A204.1 (cell line): ENCODE data around the gene RTP3.
"Not testable (repeated sequence)": the region's sequence is repeated elsewhere in the genome, so short reads cannot be mapped to it uniquely, and the experiment has no call there.

Source experiments
- FAIRE-seq: peaks from 2 replicates; lab custom pipeline; 2012; peaks lifted over from hg19 to GRCh38; lab: Jason Lieb, UNC

RTP3 gene

GRCh38 chr3:46491089-46492070, 6.4 kb upstream of the RTP3 start:
- FAIRE-seq, result no peak

GRCh38 chr3:46492890-46493547, 4.8 kb upstream of the RTP3 start:
- no peak for FAIRE-seq

GRCh38 chr3:46494491-46494890, 3.3 kb upstream of the RTP3 start:
- FAIRE-seq, result not testable (repeated sequence)

DNA sequence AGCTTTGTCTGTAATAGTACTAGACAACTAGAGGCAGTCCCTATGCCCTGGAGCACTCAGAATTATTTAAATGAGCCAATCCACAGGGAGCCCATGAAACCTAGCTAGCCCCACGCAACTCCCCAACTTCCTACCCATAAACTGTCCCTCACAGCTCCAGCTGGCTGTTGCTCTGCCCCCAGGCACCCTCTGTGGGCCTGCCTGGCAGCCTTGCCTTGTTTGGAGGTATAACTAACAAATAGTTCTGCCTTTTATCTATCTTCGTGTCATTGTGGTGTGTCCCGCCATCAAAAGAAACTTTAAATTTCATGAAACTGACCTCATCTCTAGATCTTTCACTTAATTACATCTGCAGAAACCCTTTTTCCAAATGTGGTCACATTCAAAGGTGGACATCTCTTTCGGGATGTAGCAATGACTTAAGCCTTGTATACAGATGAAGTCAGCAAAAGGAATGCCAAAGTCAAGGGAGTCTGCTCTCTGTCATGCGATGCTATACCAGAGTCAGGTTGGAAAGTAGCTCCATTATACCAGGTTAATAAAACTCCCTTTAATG, 1.8 kb upstream of the RTP3 start:
- FAIRE-seq, result no peak

- no peak for FAIRE-seq
Measured at GRCh38 chr3:46496746-46497555, 825 bp upstream of the RTP3 start.

- no peak for FAIRE-seq
Measured at GRCh38 chr3:46498916-46499519, 1.2 kb downstream of the RTP3 start.

- no peak for FAIRE-seq
Measured at GRCh38 chr3:46500656-46501635, 3.2 kb downstream of the RTP3 start.

GRCh38 chr3:46501702-46502101, 3.9 kb downstream of the RTP3 start:
- FAIRE-seq, result no peak

DNA sequence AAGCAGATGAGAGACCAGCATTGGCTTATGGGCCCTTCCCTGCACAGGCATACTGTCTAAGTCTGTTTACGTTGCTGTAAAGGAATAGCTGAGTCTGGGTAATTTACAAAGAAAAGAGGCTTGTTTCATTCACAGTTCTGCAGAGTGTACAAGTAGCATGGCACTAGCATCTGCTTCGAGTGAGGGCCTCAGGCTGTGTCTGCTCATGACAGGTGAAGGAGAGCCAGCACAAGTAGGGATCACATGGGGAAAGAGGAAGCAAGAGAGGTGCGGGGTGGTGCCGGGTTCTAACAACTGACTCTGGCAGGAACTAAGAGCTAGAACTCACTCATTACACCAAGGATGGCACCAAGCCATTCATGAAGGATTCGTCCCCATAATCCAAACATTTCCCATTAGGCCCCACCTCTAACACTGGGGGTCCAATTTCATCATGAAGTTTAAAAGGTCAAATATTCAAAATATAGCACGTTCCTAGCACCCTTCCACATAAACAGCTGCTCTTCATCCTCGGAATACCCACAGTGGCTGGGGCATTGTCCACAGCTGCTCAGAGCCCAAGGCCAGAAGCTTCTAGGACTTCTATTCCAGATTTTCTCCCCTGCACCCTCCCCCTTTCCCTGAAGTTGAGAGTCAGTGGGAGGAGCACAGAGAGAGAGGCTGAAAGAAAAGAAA, 5.6 kb downstream of the RTP3 start:
- no peak for FAIRE-seq

DNA sequence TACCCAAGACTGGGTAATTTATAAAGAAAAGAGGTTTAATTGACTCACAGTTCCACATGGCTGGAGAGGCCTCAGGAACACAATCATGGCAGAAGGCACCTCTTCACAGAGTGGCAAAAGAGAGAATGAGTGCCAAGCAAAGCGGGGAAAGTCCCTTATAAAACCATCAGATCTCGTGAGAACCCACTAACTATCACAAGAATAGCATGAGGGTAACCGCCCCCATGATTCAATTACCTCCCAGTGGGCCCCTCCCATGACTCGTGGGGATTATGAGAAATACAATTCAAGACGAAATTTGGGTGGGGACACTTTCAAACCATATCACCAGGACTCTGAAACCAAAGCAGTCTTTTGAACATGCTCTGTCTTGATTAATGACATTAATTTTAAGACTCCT, 7.0 kb downstream of the RTP3 start:
- no peak for FAIRE-seq

GRCh38 chr3:46505953-46506352, 8.2 kb downstream of the RTP3 start:
- no peak for FAIRE-seq

DNA sequence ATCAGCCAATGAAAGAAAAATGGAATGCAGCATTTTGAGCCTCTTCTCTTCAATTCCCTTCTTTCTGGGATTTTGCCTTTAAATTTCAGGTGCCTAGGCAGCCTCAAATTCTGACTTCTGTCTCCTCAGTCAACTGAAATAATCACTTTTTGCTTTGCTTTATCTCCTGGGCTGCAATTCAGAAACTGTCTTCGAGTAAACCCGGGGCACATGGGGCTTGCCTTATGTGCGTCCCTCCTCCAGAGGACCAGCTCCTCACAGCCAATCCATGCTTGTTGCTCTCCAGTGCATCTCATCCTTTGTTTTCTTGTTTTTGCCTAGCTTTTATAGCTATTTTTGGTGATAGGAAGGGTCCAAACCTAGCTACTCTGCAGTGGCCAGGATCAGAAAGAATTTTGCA, 8.8 kb downstream of the RTP3 start:
- no peak for FAIRE-seq

DNA sequence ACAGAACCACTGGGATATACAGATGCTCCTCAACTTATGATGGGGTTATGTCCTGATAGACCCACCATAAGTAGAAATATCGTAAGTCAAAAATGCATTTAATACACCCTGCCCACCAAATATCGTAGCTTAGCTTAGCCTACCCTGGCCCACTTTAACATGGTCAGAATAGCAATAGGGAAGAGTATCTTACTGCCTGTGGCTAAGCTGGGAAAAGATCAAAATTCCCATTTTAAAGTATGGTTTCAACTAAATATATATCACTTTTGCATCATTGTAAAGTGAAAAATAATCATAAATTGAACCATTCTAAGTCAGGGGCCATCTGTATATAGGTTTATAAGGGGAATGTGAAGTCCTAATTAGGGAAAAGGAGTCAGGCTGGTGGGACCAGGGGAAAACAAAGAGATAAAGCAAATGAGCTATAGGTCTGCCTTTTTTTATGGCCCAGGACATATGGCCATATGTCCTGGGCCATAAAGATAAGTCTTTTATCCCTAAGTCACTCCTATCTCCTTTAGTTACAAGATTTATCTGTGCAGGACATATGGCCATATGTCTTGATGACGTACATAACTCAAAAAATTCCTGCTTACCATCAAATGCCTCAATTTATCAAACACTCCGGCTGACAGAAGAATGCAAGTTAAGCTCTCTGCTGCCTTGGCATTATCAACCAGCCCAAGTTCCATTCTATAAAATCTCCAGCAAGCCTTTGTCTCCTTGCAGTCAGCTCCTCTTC, 11.2 kb downstream of the RTP3 start:
- no peak for FAIRE-seq

DNA sequence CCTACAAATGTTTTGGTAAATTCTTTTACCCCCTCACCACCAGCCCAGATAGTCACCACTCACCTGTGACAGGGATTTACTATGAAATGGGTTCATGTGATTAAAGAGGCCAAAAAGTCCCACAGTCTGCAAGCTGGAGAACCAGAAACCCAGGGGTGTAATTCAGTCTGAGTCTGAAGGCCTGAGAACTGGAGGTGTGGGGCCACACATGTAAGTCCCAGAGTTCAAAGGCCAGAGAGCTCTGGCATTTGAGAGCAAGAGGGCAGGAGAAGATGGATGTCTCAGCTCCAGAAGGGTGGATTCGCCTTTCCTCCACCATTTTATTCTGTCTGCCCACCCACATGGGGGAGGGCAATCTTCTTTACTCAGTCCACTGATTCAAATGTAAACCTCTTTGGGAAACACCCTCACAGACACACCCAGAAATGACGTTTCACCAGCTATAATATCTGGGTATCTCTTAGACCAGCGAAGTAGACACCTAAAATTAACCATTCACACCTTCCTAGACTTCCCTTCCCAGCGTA, 11.9 kb downstream of the RTP3 start:
- FAIRE-seq, result no peak

GRCh38 chr3:46512191-46512749, 14.5 kb downstream of the RTP3 start:
- FAIRE-seq, result no peak

- no peak for FAIRE-seq
Measured at GRCh38 chr3:46516521-46516920, 18.7 kb downstream of the RTP3 start.

- no peak for FAIRE-seq
Measured at GRCh38 chr3:46517016-46517783, 19.4 kb downstream of the RTP3 start.

DNA sequence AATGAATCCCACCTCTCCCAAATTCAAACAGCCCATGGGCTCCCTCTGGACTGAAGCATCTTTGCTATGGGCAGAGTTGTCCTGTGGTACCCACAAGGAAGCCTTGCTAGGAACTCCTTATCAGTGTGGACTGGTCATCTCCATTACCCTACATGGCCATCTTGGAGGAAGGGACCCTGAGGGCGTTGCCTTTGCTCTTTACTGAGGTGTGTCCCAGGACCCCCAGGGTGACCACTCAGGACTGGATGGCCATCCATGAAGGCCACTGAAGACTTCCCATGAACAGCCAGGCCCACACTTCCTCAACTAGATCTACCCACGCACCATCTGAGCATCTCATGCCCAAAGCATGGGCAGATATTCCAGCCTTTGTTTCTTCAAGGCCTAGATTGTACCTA, 20.0 kb downstream of the RTP3 start:
- FAIRE-seq, result no peak
